ENCODE data around the gene DENR. TPM values are rescaled to one million over a fixed set of nuclear protein-coding genes. Genes with fewer than 3 reads are reported as not detected.

DENR gene
- total and polyA plus RNA-seq, 7 donors = 24.0 to 52.4 (median 35.5) TPM

DNA sequence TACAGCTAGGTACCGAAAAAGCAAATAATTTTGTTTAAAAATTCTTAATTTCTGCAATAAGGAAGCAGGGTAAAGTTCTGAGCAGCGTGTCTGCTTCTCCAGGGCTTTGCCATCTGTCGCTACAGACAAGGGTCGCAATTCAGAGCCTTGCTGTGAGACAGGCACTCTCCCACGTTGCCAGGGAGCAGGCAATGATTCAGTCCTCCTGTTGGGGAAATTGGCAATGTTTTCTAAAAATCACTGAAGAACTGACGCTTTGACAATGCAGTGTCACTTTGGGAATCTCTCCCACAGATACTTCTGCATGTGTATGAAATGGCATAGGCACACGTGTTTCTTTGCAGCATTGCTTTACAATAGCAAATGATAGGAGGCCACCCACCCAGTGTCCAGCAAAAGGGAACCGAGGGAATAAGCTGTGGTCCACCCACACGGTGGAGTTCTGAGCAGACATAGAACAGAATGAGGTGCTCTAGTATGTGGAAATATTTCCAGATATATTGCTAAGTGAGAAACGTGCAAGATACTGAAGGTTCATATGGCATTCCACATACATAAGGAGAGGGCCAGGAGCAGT is 66.7 kb downstream of the DENR start:
- no peak overlapping the region for H3K27ac ChIP-seq
- ATAC-seq = no peak
- H3K27me3 ChIP-seq (ENCODE audit: insufficient read depth in 3 of 3, low read length in 2 of 3) = no peaks in the 10 kb centered on the region
- intact Hi-C loops (cut with DNase I) = no loop called here
- no peaks in the 10 kb centered on the region for H3K4me1 ChIP-seq
- 49 to 57% (median 52%) methylated on average over 10 of the region's 10 CpGs for WGBS, 3 donors
- DNase-seq = no peak
- no peaks in the 10 kb centered on the region for H3K9me3 ChIP-seq
- TF ChIP-seq, protein P1, sequence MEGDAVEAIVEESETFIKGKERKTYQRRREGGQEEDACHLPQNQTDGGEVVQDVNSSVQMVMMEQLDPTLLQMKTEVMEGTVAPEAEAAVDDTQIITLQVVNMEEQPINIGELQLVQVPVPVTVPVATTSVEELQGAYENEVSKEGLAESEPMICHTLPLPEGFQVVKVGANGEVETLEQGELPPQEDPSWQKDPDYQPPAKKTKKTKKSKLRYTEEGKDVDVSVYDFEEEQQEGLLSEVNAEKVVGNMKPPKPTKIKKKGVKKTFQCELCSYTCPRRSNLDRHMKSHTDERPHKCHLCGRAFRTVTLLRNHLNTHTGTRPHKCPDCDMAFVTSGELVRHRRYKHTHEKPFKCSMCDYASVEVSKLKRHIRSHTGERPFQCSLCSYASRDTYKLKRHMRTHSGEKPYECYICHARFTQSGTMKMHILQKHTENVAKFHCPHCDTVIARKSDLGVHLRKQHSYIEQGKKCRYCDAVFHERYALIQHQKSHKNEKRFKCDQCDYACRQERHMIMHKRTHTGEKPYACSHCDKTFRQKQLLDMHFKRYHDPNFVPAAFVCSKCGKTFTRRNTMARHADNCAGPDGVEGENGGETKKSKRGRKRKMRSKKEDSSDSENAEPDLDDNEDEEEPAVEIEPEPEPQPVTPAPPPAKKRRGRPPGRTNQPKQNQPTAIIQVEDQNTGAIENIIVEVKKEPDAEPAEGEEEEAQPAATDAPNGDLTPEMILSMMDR (IDR thresholded peaks at IDR 0.05) = no peak
- no peaks in the 10 kb centered on the region for H3K36me3 ChIP-seq (ENCODE audit: insufficient read depth in 1 of 2, low read depth in 1 of 2)
- no peak overlapping the region for H3K4me3 ChIP-seq

DNA sequence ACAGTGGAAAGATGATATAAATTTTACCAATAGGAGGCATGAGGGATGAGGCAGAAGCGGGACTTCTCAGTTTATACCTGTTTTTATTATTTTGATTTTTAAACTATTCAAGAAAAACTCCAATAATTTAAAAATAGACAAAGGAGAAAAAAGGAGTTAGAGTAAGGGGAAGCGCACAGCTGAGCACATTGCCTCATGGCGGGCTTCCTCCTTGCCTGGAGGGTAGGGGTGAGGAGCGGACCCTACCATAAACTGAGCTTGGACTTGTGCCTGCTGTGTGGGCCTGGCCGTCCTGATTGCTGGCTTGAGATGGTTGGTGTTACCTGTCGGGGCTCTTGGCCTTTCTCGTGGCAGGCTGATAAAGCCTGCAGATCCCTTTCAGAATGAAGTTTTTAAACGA is 67.5 kb downstream of the DENR start:
- 76 to 89% (median 87%) methylated on average over 8 of the region's 8 CpGs for WGBS, 3 donors
- Histone ChIP-seq H3K27me3 (ENCODE audit: insufficient read depth in 3 of 3, low read length in 2 of 3) (no peaks in the 10 kb centered on the region), H3K9me3 (no peaks in the 10 kb centered on the region), H3K4me3 (no peak overlapping the region), H3K27ac (no peak overlapping the region), H3K36me3 (ENCODE audit: insufficient read depth in 1 of 2, low read depth in 1 of 2) (no peaks in the 10 kb centered on the region), H3K4me1 (no peaks in the 10 kb centered on the region)
- DNase-seq (no peak), ATAC-seq (no peak)
- TF ChIP-seq, protein P1 (IDR thresholded peaks at IDR 0.05) = no peak
- intact Hi-C loops (cut with DNase I) = no loop called here

Other genes with a start within 250 kb of the DENR start
- 10 to 100 TPM; 44.0 to 64.6 (median 53.3) TPM for gene RSRC2, start 225.9 kb upstream of the DENR start, total RNA-seq
- gene RSRC2, start 225.9 kb upstream of the DENR start, polyA plus RNA-seq = 10 to 100 TPM; 50.9 to 83.4 (median 54.2) TPM
- gene KNTC1, start 225.6 kb upstream of the DENR start, total RNA-seq = 1 to 10 TPM; 1.5 to 2.5 (median 2.2) TPM
- gene KNTC1, start 225.6 kb upstream of the DENR start, polyA plus RNA-seq = 1 to 10 TPM; 1.7 to 3.3 (median 1.8) TPM
- gene HCAR2, start 49.5 kb upstream of the DENR start, total RNA-seq = under 1 TPM in 1 of 4 donors, not detected in 3; 0.61 TPM
- under 1 TPM; 0.01 to 0.18 (median 0.13) TPM for gene HCAR2, start 49.5 kb upstream of the DENR start, polyA plus RNA-seq
- under 1 TPM in 2 of 4 donors, not detected in 2; 0.13 to 0.44 TPM for gene HCAR3, start 36.0 kb upstream of the DENR start, total RNA-seq
- gene HCAR3, start 36.0 kb upstream of the DENR start, polyA plus RNA-seq = under 1 TPM in 1 of 3 donors, not detected in 2; 0.07 TPM
- under 1 TPM in 3 of 4 donors, not detected in 1; 0.05 to 0.13 (median 0.08) TPM for gene HCAR1, start 22.0 kb upstream of the DENR start, total RNA-seq
- gene HCAR1, start 22.0 kb upstream of the DENR start, polyA plus RNA-seq = under 1 TPM; 0.01 to 0.05 (median 0.03) TPM
- 1 to 10 TPM in 1 of 4 donors, under 1 TPM in 3; 0.81 to 1.3 (median 0.96) TPM for gene CCDC62, start 21.7 kb downstream of the DENR start, total RNA-seq
- 1 to 10 TPM in 1 of 3 donors, under 1 TPM in 2; 0.20 to 1.5 (median 0.29) TPM for gene CCDC62, start 21.7 kb downstream of the DENR start, polyA plus RNA-seq
- gene HIP1R, start 82.6 kb downstream of the DENR start, total RNA-seq = 10 to 100 TPM in 2 of 4 donors, 1 to 10 TPM in 2; 6.2 to 13.4 (median 9.7) TPM
- gene HIP1R, start 82.6 kb downstream of the DENR start, polyA plus RNA-seq = 10 to 100 TPM in 1 of 3 donors, 1 to 10 TPM in 2; 4.5 to 17.6 (median 8.0) TPM
- 10 to 100 TPM in 2 of 4 donors, 1 to 10 TPM in 2; 8.9 to 11.1 (median 9.9) TPM for gene VPS37B, start 143.3 kb downstream of the DENR start, total RNA-seq
- gene VPS37B, start 143.3 kb downstream of the DENR start, polyA plus RNA-seq = 1 to 10 TPM; 3.2 to 7.7 (median 5.9) TPM
- gene ABCB9, start 213.6 kb downstream of the DENR start, total RNA-seq = under 1 TPM; 0.47 to 0.97 (median 0.78) TPM
- 1 to 10 TPM in 1 of 3 donors, under 1 TPM in 2; 0.56 to 1.1 (median 0.62) TPM for gene ABCB9, start 213.6 kb downstream of the DENR start, polyA plus RNA-seq
- gene OGFOD2, start 222.4 kb downstream of the DENR start, total RNA-seq = 10 to 100 TPM in 1 of 4 donors, 1 to 10 TPM in 3; 6.4 to 12.0 (median 8.5) TPM
- 10 to 100 TPM in 2 of 3 donors, 1 to 10 TPM in 1; 7.0 to 25.3 (median 19.5) TPM for gene OGFOD2, start 222.4 kb downstream of the DENR start, polyA plus RNA-seq
- gene ARL6IP4, start 227.9 kb downstream of the DENR start, total RNA-seq = 100 to 1,000 TPM; 113 to 130 (median 117) TPM
- 100 to 1,000 TPM; 161 to 193 (median 187) TPM for gene ARL6IP4, start 227.9 kb downstream of the DENR start, polyA plus RNA-seq

Data from psoas muscle (tissue), 8 donors.